Ascending aorta (tissue), 2 donors: ENCODE measurements around the gene MEF2C. TPM values are rescaled to one million over a fixed set of nuclear protein-coding genes. Genes with fewer than 3 reads are reported as not detected.

Source experiments
- DNase-seq, 2 donors: peaks; one replicate each; pipeline ENCODE4 v3.0.0-alpha.2; 2019; ENCODE audit warnings: low spot score in 2 of 2
- H3K27ac ChIP-seq, 2 donors: fragments of 200-600 bp; sonication (generic); one replicate each; pipeline ENCODE4 v1.5.1; 2016 to 2017; ENCODE audit warnings: mild to moderate bottlenecking in 1 of 2
- H3K27me3 ChIP-seq: fragments of 200-600 bp; sonication (generic); one replicate; pipeline ENCODE4 v1.5.1; 2017
- H3K36me3 ChIP-seq, 2 donors: fragments of 200-600 bp; sonication (generic); one replicate each; pipeline ENCODE4 v1.5.1; 2016
- H3K4me1 ChIP-seq, 2 donors: fragments of 200-600 bp; sonication (generic); one replicate each; pipeline ENCODE4 v1.5.1; 2016 to 2017; ENCODE audit warnings: mild to moderate bottlenecking in 1 of 2
- H3K4me3 ChIP-seq, 2 donors: fragments of 200-600 bp; sonication (generic); one replicate each; pipeline ENCODE4 v1.5.1; 2016 to 2017; ENCODE audit warnings: mild to moderate bottlenecking in 1 of 2
- H3K9me3 ChIP-seq, 2 donors: fragments of 200-600 bp; sonication (generic); one replicate each; pipeline ENCODE4 v1.5.1; 2016
- intact Hi-C: fragments of 100-400 bp; cut with DNase I; formaldehyde crosslinking; loops from one replicate; pipeline ENCODE4 v1.15.1; 2023
- total RNA-seq: library from RNA; depleted of rRNA; stranded (reverse); fragments of >200 nt; gene quantifications from one replicate; pipeline ENCODE4 v1.1.0, GENCODE V29; 2016
- TF ChIP-seq, protein P1 (sequence below), 3 experiments: fragments of 200-600 bp in 2 of 3; fragments of 450-650 bp in 1 of 3; sonication (generic) in 2 of 3; IDR thresholded peaks; one replicate each; pipeline ENCODE4 v1.5.1; 2016 to 2019; ENCODE audit warnings: antibody characterized with exemption in 3 of 3, mild to moderate bottlenecking in 1 of 3, moderate library complexity in 1 of 3

Gene MEF2C
- total RNA-seq, 1 donor from 2014 or later = 138 TPM

DNA sequence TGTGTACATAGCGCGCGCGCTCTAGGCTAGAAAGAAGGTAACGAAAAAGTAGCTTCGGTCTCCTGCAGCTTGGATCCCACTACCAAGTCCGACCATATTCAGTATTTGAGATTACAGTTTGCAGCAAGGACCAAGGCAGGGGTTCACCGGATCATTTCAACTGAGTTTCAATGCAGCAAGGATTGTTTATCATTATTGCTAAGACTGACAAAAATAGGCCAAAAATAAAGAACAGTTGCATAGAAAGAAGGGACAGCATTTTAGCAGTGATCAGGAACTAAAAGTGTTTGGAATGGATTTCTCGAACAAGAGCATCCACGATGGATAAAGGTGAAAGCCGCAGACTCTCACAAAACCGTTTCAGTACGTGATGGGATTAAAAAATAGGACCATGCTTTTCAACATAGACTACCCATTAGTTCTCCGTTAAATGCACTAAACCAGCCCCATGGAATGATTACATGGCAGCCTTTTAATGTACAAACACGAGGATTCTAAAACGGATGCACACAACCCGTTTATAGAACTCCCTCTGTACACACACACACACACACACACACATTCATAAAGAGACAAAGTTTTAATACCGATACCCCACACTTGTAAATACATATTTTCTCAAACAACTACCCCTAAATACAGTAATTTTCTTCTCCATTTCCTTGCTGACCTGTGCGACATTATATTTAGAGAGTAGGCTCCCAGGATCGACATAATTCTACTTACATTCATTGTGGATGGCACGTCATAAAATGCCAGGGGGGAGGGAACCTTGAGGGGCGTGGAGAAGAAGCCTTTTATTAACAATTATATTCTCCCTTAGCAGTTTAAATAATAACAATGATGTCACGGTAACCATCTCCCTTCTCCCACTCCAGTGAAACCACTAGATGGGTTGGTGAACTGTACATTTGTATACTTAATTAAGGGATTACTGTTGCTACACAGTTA is 197.1 kb downstream of the MEF2C start:
- TF ChIP-seq, protein P1, sequence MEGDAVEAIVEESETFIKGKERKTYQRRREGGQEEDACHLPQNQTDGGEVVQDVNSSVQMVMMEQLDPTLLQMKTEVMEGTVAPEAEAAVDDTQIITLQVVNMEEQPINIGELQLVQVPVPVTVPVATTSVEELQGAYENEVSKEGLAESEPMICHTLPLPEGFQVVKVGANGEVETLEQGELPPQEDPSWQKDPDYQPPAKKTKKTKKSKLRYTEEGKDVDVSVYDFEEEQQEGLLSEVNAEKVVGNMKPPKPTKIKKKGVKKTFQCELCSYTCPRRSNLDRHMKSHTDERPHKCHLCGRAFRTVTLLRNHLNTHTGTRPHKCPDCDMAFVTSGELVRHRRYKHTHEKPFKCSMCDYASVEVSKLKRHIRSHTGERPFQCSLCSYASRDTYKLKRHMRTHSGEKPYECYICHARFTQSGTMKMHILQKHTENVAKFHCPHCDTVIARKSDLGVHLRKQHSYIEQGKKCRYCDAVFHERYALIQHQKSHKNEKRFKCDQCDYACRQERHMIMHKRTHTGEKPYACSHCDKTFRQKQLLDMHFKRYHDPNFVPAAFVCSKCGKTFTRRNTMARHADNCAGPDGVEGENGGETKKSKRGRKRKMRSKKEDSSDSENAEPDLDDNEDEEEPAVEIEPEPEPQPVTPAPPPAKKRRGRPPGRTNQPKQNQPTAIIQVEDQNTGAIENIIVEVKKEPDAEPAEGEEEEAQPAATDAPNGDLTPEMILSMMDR (IDR thresholded peaks at IDR 0.05) = no peak
- H3K36me3 ChIP-seq = no peaks in the 10 kb centered on the region
- H3K9me3 ChIP-seq = no peaks in the 10 kb centered on the region
- H3K4me3 ChIP-seq = no peak overlapping the region
- peaks cover 0 to 5% of the 10 kb centered on the region in 2 donors for H3K4me1 ChIP-seq
- intact Hi-C loops = loop anchor here (10.0 kb wide), 1 partner anchor 1839 kb away; the partner anchor contains the start of gene LYSMD3
- no peak overlapping the region for H3K27ac ChIP-seq
- peaks cover 52% of the 10 kb centered on the region for H3K27me3 ChIP-seq
- DNase-seq = no peak

DNA sequence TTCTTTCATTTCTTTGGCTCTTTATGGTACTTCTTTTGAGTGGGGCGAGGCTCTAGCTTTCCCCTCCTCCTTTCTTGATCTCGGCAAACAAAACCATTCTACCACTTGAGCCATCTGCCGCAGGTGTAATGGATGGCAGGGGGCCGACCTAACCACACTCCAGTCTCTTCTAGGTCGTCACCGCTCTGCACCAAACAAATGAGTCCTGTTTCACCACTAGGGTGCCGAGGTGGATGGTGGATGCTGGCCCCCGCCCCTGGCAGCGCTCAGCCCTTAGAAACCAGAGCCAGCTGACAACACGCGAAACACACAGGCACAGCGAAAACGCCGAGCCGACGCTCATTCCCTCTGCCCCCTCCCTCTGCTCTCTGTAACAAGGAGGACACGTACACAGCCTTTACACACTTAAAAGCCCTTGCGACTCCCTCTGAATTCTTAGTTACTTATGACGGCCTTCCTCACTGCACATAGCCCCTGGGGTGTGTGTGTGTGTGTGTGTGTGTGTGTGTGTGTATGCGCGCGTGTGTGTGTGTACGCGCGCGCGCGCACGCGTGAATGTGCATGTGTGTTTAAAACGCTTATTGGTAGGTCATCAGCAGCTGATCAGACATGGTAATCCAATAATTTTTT is 199.4 kb downstream of the MEF2C start:
- DNase-seq = no peak
- H3K4me3 ChIP-seq = no peak overlapping the region
- no peak overlapping the region for H3K27ac ChIP-seq
- intact Hi-C loops = loop anchor here (5.0 to 10.0 kb wide), 2 partner anchors 541 to 1841 kb away; partner anchors contain the start of gene LYSMD3
- H3K36me3 ChIP-seq = no peaks in the 10 kb centered on the region
- TF ChIP-seq, protein P1 (IDR thresholded peaks at IDR 0.05) = no peak
- H3K4me1 ChIP-seq = peaks cover 0 to 6% of the 10 kb centered on the region in 2 donors
- H3K27me3 ChIP-seq = peaks cover 56% of the 10 kb centered on the region
- H3K9me3 ChIP-seq = no peaks in the 10 kb centered on the region

DNA sequence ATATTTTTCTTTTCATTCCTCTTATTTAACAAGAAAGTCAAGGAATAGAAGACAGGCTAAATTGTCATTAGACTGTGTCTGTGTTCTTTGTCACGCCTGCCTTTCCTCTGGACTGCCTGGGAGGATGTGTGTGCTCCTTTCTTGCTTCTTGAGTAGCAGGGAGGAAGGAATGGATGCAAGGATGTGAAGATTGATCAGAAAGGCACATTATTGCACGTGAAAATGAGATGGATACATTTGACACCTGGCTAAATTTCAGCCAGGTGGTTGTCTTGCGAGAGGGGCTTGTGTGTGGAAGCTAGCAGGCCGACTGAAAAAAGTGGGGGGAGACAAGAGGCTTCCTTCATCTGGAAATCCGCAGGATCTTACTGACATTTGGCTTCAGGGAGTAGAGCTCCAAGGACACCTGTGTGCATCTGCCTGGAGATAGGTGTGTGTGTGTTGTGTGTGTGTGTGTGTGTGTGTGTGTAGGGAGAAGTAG is 200.1 kb downstream of the MEF2C start:
- intact Hi-C loops = loop anchor here (5.0 to 10.0 kb wide), 2 partner anchors 541 to 1842 kb away; partner anchors contain the start of gene LYSMD3
- H3K27ac ChIP-seq = no peak overlapping the region
- H3K27me3 ChIP-seq = peaks cover 58% of the 10 kb centered on the region
- H3K9me3 ChIP-seq = no peaks in the 10 kb centered on the region
- H3K4me1 ChIP-seq = peaks cover 0 to 6% of the 10 kb centered on the region in 2 donors
- H3K4me3 ChIP-seq = no peak overlapping the region
- no peak for DNase-seq
- no peaks in the 10 kb centered on the region for H3K36me3 ChIP-seq
- TF ChIP-seq, protein P1 (IDR thresholded peaks at IDR 0.05) = no peak

DNA sequence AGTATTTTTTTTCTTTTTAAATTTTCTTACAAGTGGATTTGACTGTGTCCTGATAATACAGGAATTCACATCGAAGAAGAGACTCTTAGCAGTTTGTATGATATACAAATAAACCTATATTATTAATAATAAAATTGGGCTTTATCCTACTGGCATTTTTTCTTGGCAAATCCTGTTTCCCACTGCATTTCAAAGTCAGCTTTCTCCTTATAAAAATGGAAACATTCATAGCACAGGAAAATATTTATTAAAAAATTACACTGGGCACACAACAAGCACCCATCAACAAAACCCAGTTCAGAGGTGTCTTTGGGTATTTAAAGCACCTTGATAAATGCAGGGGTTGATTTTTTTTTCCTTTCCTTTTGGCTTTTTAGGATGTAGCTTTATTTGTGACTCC is 200.9 kb downstream of the MEF2C start:
- TF ChIP-seq, protein P1 (IDR thresholded peaks at IDR 0.05) = no peak
- H3K4me1 ChIP-seq = peaks cover 0 to 6% of the 10 kb centered on the region in 2 donors
- no peaks in the 10 kb centered on the region for H3K36me3 ChIP-seq
- H3K4me3 ChIP-seq = no peak overlapping the region
- intact Hi-C loops = loop anchor here (5.0 to 10.0 kb wide), 2 partner anchors 540 to 1843 kb away; partner anchors contain the start of gene LYSMD3
- peaks cover 65% of the 10 kb centered on the region for H3K27me3 ChIP-seq
- no peaks in the 10 kb centered on the region for H3K9me3 ChIP-seq
- no peak overlapping the region for H3K27ac ChIP-seq
- no peak for DNase-seq

- no peaks in the 10 kb centered on the region for H3K36me3 ChIP-seq
- DNase-seq = no peak
- no peaks in the 10 kb centered on the region for H3K9me3 ChIP-seq
- intact Hi-C loops = loop anchor here (5.0 to 10.0 kb wide), 2 partner anchors 539 to 1843 kb away; partner anchors contain the start of gene LYSMD3
- H3K27ac ChIP-seq = no peak overlapping the region
- H3K4me3 ChIP-seq = no peak overlapping the region
- TF ChIP-seq, protein P1 (IDR thresholded peaks at IDR 0.05) = no peak
- H3K27me3 ChIP-seq = peaks cover 66% of the 10 kb centered on the region
- H3K4me1 ChIP-seq = peaks cover 0 to 6% of the 10 kb centered on the region in 2 donors
Measured at GRCh38 chr5:88681211-88681803, 201.7 kb downstream of the MEF2C start.
